ENCODE data around the gene PEX16.
A peak's percentile ranks its signal among the peaks of the same experiment; 100 is the strongest.

PEX16 gene

DNA sequence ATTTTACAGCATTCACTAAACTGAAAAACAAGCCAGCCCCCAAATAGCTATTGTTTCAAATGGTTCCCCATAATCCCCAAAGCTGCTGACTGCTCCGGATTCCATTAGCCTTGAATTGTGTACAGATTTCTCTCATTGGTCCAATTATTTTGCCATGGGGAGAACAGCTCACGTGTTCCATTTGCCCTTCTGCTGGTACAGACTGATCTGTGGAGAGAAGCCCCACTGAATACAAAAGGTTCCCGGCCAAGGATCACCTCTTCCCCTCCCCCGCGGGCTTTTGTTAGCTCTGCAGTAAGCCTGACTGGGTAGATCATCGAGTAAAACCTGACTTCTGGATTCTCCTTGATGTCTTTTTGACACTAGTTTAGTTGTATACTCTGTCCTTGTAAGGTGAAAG, 41.3 kb downstream of the PEX16 start:
- peaks cover 0 to under 1% of the 10 kb centered on the region in 2 donors for H3K4me1 Mint-ChIP-seq
- no peaks in the 10 kb centered on the region for H3K9me3 Mint-ChIP-seq
- no peak for DNase-seq
- no peak overlapping the region for H3K4me3 Mint-ChIP-seq
- H3K27ac Mint-ChIP-seq = no peak overlapping the region
- peaks cover 48 to 69% of the 10 kb centered on the region in 2 donors for H3K36me3 Mint-ChIP-seq
- H3K27me3 Mint-ChIP-seq = no peaks in the 10 kb centered on the region
- no peak for ATAC-seq (replicated peaks)

DNA sequence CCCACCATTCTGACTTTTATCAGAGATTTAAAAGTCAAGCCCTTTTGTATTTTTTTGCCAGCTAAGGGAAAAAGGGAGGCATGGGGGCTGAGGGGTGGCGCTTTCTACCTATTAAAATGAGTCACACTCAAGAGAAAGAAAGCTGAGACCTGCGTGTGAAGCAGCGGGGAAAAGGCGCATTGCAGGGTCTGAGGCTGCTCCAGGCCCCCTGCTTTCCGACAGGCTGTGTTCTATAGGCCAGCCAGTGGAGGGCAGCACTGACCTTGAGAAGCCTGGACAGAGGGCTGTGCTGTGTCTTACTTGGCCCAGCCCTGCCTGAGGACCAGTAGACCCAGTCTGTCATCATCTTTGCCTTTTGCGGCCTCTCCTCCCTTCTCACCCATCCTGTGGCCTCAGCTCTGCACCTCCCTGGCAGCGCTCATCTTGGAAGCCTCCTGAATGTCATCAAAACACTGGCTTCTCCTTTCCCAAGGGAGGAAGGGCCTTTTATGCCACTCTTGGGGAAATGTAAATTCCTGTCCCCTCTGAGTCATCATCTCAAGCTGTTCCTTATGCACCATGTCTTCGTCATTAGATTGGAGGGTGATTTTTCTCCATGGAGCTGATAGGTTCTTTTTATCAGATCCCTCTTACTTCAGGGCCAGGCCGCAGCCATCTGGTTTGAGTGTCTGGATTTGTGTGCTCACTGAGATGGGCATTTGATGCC, 44.9 kb downstream of the PEX16 start:
- H3K4me3 Mint-ChIP-seq = no peak overlapping the region
- H3K4me1 Mint-ChIP-seq = peaks cover 0 to 3% of the 10 kb centered on the region in 2 donors
- peak; percentile 87 to 94 for ATAC-seq (replicated peaks)
- peak; percentile 15 for DNase-seq
- no peaks in the 10 kb centered on the region for H3K27me3 Mint-ChIP-seq
- H3K27ac Mint-ChIP-seq = no peak overlapping the region
- H3K36me3 Mint-ChIP-seq = peaks cover 34 to 73% of the 10 kb centered on the region in 2 donors
- H3K9me3 Mint-ChIP-seq = no peaks in the 10 kb centered on the region

DNA sequence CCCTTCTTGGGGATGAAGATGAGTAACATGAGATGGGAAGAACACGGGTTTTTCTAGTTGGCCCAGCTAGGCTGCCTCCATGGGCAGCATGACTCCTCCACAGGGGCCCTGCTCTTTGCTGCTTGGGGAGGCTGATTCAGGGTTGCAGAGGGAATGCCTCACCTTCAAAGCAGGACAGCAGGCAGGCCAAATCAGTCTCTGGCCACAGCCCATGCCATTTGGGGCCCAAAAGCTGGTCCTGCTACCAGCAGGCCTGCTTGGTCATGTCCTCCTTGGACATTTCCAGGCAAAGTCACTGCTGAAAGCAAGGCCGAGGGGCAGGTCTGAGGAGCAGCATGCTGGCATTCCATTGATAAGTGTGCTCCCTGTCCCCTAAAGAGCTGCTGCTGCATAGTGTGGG, 46.0 kb downstream of the PEX16 start:
- Mint-ChIP-seq H3K27ac (no peak overlapping the region), H3K36me3 (peaks cover 24 to 71% of the 10 kb centered on the region in 2 donors)

DNA sequence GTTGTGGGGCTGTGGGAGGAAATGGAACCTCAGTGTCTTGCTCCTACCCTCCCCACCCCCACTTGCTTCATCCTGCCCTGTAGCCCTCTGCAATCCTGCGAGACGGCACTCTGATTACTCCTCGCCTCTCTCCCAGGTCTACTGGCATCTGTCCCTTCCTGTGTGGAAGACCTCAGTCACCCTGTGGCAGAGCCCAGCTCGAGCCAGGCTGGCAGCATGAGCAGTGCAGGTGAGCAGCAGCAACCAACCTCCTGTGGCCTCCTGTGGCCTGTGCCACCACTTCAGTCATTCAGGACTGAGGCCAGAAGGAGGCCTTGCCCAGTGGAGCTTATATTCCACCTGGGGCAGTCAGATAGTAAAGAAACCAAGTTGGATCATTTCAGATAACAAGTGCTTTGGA, 47.0 kb downstream of the PEX16 start:
- Mint-ChIP-seq H3K27ac (peak overlapping the region; percentile 56), H3K4me3 (no peak overlapping the region), H3K36me3 (peaks cover 30 to 76% of the 10 kb centered on the region in 2 donors), H3K27me3 (no peaks in the 10 kb centered on the region), H3K9me3 (no peaks in the 10 kb centered on the region), H3K4me1 (peaks cover 0 to 3% of the 10 kb centered on the region in 2 donors)
- DNase-seq = no peak
- ATAC-seq (replicated peaks) = no peak

More for the DNA sequence above, 46.0 kb downstream of the PEX16 start:
- ATAC-seq (replicated peaks) (no peak), DNase-seq (no peak)
- Mint-ChIP-seq H3K4me3 (no peak overlapping the region), H3K9me3 (no peaks in the 10 kb centered on the region), H3K27me3 (no peaks in the 10 kb centered on the region), H3K4me1 (peaks cover 0 to 3% of the 10 kb centered on the region in 2 donors)

DNA sequence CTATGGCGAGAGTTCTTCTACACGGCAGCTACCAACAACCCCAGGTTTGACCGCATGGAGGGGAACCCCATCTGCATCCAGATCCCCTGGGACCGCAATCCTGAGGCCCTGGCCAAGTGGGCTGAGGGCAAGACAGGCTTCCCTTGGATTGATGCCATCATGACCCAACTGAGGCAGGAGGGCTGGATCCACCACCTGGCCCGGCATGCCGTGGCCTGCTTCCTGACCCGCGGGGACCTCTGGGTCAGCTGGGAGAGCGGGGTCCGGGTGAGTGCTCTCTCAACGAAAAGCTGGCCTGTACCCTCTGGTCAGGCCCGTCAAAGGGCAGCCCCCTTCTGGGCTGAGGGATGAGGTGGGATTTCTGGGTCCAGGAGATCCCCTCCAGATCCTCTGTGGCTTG, 48.1 kb downstream of the PEX16 start:
- Mint-ChIP-seq H3K27ac (no peak overlapping the region), H3K4me3 (no peak overlapping the region), H3K9me3 (no peaks in the 10 kb centered on the region), H3K4me1 (peaks cover 0 to 3% of the 10 kb centered on the region in 2 donors), H3K36me3 (peaks cover 37 to 77% of the 10 kb centered on the region in 2 donors), H3K27me3 (no peaks in the 10 kb centered on the region)
- DNase-seq = no peak
- no peak for ATAC-seq (replicated peaks)

DNA sequence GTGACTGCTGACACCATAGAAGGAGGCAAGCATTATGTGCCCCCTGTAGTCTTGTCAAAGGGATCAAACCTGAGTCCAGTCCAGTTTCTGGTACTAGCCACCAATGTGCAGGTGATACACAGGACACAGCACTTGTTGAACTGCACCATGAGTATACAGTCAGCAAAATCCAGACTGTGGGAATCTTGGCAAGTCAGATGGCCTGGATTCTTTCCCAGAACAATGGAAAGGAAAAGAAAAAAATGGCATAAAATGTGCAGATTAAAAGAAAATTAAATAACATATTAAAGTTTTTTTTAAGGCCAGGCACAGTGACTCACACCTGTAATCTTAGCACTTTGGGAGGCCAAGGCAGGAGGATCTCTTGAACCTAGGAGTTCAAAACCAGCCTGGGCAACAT, 53.6 kb downstream of the PEX16 start:
- no peak overlapping the region for H3K27ac Mint-ChIP-seq
- DNase-seq = no peak
- no peaks in the 10 kb centered on the region for H3K27me3 Mint-ChIP-seq
- H3K4me1 Mint-ChIP-seq = no peaks in the 10 kb centered on the region
- peaks cover 41 to 74% of the 10 kb centered on the region in 2 donors for H3K36me3 Mint-ChIP-seq
- H3K4me3 Mint-ChIP-seq = no peak overlapping the region
- H3K9me3 Mint-ChIP-seq = no peaks in the 10 kb centered on the region
- ATAC-seq (replicated peaks) = no peak

DNA sequence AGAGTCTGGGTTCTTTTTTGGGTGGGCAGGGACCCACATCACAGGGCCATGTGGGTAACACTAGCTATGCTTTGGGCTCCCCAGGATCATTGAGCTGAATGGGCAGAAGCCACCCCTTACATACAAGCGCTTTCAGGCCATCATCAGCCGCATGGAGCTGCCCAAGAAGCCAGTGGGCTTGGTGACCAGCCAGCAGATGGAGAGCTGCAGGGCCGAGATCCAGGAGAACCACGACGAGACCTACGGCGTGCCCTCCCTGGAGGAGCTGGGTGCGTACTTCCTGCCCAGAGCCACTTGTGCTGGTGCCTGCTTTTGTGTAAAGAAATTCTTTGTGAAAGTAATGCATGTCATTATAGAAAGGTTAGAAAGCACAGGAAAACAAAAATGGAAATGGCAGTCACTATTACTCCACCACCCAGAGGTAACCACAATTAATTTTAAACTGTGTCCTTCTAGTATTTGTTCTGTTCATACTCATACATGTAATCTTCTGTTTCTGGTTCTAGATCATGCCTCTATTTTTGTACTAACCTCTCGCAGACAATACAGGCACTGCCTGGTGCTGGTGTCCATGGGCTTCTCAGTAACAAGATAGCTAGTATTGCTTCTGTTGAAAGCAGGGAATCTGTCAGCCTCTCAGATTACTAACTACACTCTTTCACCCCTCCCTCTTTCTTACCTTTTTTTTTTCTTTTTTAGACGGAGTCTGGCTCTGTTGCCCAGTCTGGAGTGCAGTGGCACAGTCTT, 56.7 kb downstream of the PEX16 start:
- no peaks in the 10 kb centered on the region for H3K9me3 Mint-ChIP-seq
- H3K27ac Mint-ChIP-seq = no peak overlapping the region
- peaks cover 8 to 20% of the 10 kb centered on the region in 2 donors for H3K4me1 Mint-ChIP-seq
- ATAC-seq (replicated peaks) (no peak), DNase-seq (no peak)
- H3K4me3 Mint-ChIP-seq = no peak overlapping the region
- peaks cover 48 to 70% of the 10 kb centered on the region in 2 donors for H3K36me3 Mint-ChIP-seq
- no peaks in the 10 kb centered on the region for H3K27me3 Mint-ChIP-seq

DNA sequence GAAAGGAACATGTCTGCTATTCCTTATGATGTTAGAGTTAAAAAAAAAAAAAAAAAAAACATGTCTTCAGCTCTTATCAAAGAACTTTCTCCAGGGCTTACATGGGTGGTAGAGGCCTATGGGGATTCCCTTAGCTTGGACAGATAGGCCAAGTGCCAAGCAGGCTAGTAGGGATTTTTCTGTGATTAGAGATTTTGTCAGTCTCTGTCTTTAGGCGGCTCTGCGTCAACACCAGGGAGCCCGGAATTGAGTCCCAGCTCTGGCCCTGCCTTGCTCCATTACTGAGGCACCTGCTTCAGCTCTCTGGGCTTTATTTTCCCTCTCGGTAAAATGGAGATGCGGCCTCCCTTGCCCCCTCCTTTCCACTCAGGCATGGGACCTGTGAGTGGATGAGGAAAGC, 57.3 kb downstream of the PEX16 start:
- Mint-ChIP-seq H3K36me3 (peaks cover 42 to 69% of the 10 kb centered on the region in 2 donors), H3K27me3 (no peaks in the 10 kb centered on the region), H3K27ac (no peak overlapping the region), H3K9me3 (no peaks in the 10 kb centered on the region), H3K4me1 (peaks cover 8 to 20% of the 10 kb centered on the region in 2 donors), H3K4me3 (no peak overlapping the region)
- DNase-seq (no peak), ATAC-seq (replicated peaks) (no peak)

All from stimulated activated naive B cell treated with anti-CD40 and anti-IgM and Interleukin-4, amounts not matched to agents 10 μg/mL and 1 μg/mL and 100 μg/mL, for 72 hours (primary cell).